Pancreas (tissue), 10 donors: ENCODE results near the gene WSCD2. TPM values are rescaled to one million over a fixed set of nuclear protein-coding genes. Genes with fewer than 3 reads are reported as not detected.

Experiments
- ATAC-seq, 4 donors: fragments of 200-7000 bp; cut with Tn5 transposase; one replicate each; pipeline versions ENCODE4 v1.8.0 to v1.9.1; 2020; ENCODE audit warnings: mild to moderate bottlenecking in 4 of 4, moderate library complexity in 4 of 4
- DNase-seq, 6 donors: peaks; one replicate each; pipeline ENCODE4 v3.0.0-alpha.2; 2020
- FAIRE-seq: peaks from 2 replicates; lab custom pipeline; 2012; peaks lifted over from hg19 to GRCh38; lab: Jason Lieb, UNC
- H3K27ac ChIP-seq, 4 donors: fragments of 200-600 bp; sonication (generic); 1 replicate in 3 of 4; 2 replicates in 1 of 4; pipeline versions ENCODE4 v1.5.0 to v1.8.0; 2020
- H3K27me3 ChIP-seq, 4 donors: fragments of 200-600 bp; one replicate each; pipeline ENCODE4 v1.8.0; 2021
- H3K36me3 ChIP-seq, 3 donors: fragments of 200-600 bp; sonication (generic) in 1 of 3; one replicate each; pipeline versions ENCODE4 v1.5.0 to v1.8.0; 2020 to 2021
- H3K4me1 ChIP-seq, 3 donors: fragments of 200-600 bp; one replicate each; pipeline ENCODE4 v1.8.0; 2021
- H3K4me3 ChIP-seq, 4 donors: fragments of 200-600 bp; sonication (generic) in 2 of 4; one replicate each; pipeline versions ENCODE4 v1.5.0 to v1.8.0; 2020 to 2021
- H3K9me3 ChIP-seq, 4 donors: fragments of 200-600 bp; one replicate each; pipeline ENCODE4 v1.8.0; 2021
- WGBS, 2 donors: extraction: QIAGEN DNeasy Blood & Tissue Kit; methylation state at CpG; one replicate each; pipeline ENCODE4 v1.1.7; 2013; 5-methylcytosine and 5-hydroxymethylcytosine counted together
- intact Hi-C, 3 donors: fragments of 100-400 bp; cut with DNase I; formaldehyde crosslinking; loops; one replicate each; pipeline versions ENCODE4 v1.11.1 to v1.14.2; 2022
- polyA plus RNA-seq, 2 donors: library from polyadenylated mRNA; stranded (reverse); fragments of 200-250 nt; gene quantifications; one replicate each; pipeline ENCODE4 v1.2.3, GENCODE V29; 2013
- total RNA-seq, 6 donors: library from RNA; stranded (reverse); fragmentation: NEBNext Ultra II Directional in 4 of 6; extraction: Animal tissue kit (Norgen Biotek cat#: 25700) in 4 of 6; gene quantifications; one replicate each; pipeline versions ENCODE4 v1.2.1 to v1.2.4, GENCODE V29; 2021 to 2023
- TF ChIP-seq, protein P1 (sequence below), 4 donors: fragments of 200-600 bp; sonication (generic) in 3 of 4; IDR thresholded peaks; one replicate each; pipeline versions ENCODE4 v1.5.0 to v1.8.0; 2021; ENCODE audit warnings: antibody characterized with exemption in 4 of 4
- donor health status: healthy with polysubstance abuse.
- donor health status: DM: no; HTN: no; CAD: no; lungs with moderate emphysema.
- donor health status: DM: no; HTN: no; CAD: no.
- donor health status: control.
- donor health status: control.
- donor health status: Bipolar disorder and iron deficiency.
- donor health status: DM: yes; HTN: yes; CAD: no.
- donor health status: DM: no; HTN: no; CAD: no.
- donor health status: DM: no; HTN: no; CAD: no.
- donor health status: DM: yes; HTN: yes; CAD: no.

Gene WSCD2
- total and polyA plus RNA-seq, 8 donors = 0.14 to 5.8 (median 1.1) TPM; not detected in 1

DNA sequence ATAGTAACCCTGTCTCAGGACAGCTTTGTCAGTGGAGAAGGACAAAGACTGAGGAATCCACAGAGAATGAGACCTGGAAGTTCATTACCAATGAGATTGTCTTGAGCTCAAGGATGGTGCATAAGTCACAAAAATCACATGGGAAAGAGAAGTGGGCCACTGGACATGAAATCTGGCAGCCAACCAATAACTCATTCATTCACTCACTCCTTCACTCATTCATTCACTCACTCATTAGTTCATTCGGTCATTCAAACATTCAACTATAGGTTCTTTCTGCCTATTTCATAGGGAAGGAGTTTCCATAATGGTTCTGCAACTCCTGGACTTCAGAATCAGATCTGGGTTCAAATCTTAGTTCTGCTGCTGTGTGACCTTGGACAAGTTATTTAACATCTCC lies 18.2 kb upstream of the WSCD2 start:
- FAIRE-seq = no peak
- intact Hi-C loops = no loop called here

DNA sequence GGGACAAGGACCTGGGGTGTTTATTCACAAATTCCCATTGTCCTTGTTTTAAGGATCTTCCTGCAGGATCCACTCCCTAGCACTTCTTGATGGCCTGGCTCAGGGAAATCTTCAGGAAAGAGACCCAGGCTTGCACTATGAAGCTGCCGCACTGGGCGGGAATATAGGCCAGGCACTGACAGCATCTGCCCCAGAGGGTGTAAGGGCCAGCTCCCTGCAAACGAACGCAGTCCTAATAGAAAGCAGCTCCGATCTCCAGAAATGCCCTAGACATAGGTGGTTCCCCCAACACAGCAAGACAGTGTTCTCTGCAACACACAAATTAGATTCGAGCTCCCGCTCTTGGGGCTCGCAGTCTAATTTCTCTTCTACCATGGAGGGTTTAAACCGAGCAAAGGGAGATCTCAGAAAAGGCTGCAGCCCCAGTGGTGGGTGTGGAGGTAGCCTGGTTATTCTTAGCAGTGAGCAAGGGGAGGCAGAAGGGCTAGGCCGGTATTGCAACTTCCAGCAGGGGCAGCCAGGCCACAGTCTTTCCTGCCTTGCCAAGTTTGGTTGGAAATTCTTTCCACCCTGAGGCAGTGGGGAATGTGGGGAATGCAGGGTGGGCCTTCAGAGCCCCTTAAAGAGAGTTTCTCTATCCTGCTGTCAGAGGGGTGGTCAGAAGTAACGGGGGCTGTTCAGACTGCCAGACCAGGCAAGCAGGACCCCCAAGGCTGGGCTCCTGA lies 16.1 kb upstream of the WSCD2 start:
- DNase-seq = no peak
- H3K36me3 ChIP-seq = no peaks in the 10 kb centered on the region
- intact Hi-C loops = no loop called here
- WGBS, 2 donors = 51 to 55% methylated on average over 11 of the region's 11 CpGs
- H3K4me3 ChIP-seq = no peak overlapping the region
- no peak for ATAC-seq
- H3K9me3 ChIP-seq = no peaks in the 10 kb centered on the region
- H3K4me1 ChIP-seq = no peaks in the 10 kb centered on the region
- no peak for FAIRE-seq
- no peak overlapping the region for H3K27ac ChIP-seq
- H3K27me3 ChIP-seq = no peaks in the 10 kb centered on the region
- TF ChIP-seq, protein P1, sequence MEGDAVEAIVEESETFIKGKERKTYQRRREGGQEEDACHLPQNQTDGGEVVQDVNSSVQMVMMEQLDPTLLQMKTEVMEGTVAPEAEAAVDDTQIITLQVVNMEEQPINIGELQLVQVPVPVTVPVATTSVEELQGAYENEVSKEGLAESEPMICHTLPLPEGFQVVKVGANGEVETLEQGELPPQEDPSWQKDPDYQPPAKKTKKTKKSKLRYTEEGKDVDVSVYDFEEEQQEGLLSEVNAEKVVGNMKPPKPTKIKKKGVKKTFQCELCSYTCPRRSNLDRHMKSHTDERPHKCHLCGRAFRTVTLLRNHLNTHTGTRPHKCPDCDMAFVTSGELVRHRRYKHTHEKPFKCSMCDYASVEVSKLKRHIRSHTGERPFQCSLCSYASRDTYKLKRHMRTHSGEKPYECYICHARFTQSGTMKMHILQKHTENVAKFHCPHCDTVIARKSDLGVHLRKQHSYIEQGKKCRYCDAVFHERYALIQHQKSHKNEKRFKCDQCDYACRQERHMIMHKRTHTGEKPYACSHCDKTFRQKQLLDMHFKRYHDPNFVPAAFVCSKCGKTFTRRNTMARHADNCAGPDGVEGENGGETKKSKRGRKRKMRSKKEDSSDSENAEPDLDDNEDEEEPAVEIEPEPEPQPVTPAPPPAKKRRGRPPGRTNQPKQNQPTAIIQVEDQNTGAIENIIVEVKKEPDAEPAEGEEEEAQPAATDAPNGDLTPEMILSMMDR (IDR thresholded peaks at IDR 0.05) = no peak

More for the DNA sequence above, 18.2 kb upstream of the WSCD2 start:
- DNase-seq = no peak
- Histone ChIP-seq H3K4me3 (no peak overlapping the region), H3K9me3 (no peaks in the 10 kb centered on the region), H3K27me3 (no peaks in the 10 kb centered on the region), H3K36me3 (no peaks in the 10 kb centered on the region), H3K4me1 (no peaks in the 10 kb centered on the region), H3K27ac (no peak overlapping the region)
- 57 to 62% methylated on average over 1 of the region's 1 CpG for WGBS, 2 donors
- TF ChIP-seq, protein P1 (IDR thresholded peaks at IDR 0.05) = no peak
- ATAC-seq = no peak

DNA sequence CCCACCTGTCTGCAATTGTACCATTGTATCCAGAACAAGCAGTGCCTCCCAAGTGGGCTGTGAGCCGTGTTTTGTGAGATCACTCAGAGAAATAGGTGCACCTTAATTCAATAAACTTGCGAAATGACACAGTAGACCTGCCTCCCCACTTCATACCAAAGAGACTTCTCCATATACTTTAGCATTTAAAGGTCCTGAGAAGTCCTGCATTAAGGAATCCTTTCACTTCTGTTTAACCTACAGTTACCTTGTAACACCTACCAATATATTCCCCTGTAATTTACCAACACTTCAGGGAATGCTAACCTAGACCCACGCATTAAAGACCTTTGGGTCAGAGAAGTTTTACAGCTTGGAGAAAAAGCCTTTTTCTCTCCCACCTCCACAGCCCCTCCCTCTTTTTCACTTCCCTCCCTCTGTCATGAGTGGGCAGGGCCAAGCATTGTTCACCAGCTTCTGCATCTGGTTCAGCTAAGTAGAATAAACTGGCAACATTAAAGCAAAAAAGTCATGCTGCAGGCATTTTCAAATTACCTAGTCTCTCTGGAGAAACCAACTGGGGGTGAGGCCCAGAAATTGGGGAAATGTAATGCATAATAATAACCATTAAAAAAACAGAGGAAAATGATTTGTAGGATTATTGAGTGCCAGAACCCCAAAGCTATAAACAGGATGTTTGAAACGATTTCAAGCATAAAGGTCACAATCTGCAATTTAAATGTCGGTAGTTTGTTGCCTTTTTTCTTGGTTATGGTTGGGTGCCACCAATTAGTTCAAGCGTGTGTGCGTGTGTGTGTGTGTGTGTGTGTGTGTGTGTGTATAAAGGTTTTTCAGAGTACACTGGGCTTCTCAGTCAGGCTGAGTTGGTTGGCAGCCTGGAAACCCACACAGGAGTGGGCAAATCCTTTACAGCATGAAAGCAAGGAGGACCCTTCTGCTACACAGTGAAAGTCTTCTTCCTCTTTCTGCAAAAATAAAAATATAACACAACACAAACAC lies 13.7 kb upstream of the WSCD2 start:
- TF ChIP-seq, protein P1 (IDR thresholded peaks at IDR 0.05) = no peak
- Histone ChIP-seq H3K36me3 (no peaks in the 10 kb centered on the region), H3K27ac (no peak overlapping the region), H3K9me3 (no peaks in the 10 kb centered on the region), H3K4me3 (no peak overlapping the region), H3K4me1 (no peaks in the 10 kb centered on the region), H3K27me3 (no peaks in the 10 kb centered on the region)
- DNase-seq (no peak), FAIRE-seq (no peak), ATAC-seq (no peak)
- intact Hi-C loops = no loop called here
- WGBS, 2 donors = 42 to 51% methylated on average over 7 of the region's 7 CpGs

DNA sequence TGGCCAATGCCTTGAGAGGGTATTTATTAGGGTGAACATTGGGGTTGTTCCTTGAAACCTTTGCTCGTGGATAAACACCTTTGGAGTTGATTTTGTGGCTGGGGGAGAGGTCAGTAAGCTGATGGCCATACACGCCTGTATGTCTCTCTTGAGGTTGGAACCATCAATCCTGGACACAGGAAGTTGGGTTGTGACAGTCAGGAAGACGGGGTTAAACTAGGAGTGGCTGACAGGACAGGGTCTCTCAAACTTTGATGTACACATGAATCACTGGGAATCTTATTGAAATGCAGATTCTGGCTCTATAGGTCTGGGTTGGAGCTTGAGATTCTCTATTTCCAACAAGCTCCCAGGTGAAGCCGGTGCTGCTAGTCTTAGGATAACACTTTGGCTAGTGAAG lies 12.8 kb upstream of the WSCD2 start:
- Histone ChIP-seq H3K36me3 (no peaks in the 10 kb centered on the region), H3K4me3 (no peak overlapping the region), H3K4me1 (no peaks in the 10 kb centered on the region), H3K27me3 (no peaks in the 10 kb centered on the region), H3K9me3 (no peaks in the 10 kb centered on the region), H3K27ac (no peak overlapping the region)
- FAIRE-seq (no peak), DNase-seq (no peak), ATAC-seq (no peak)
- WGBS, 2 donors = 45 to 61% methylated on average over 4 of the region's 4 CpGs
- intact Hi-C loops = no loop called here
- TF ChIP-seq, protein P1 (IDR thresholded peaks at IDR 0.05) = no peak
